ENCODE results near the gene CNTNAP1. TPM values are rescaled to one million over a fixed set of nuclear protein-coding genes. Genes with fewer than 3 reads are reported as not detected.

The CNTNAP1 gene
- total and polyA plus RNA-seq, 9 of the 15 experiments (the other 6 are each of a cell fraction or from before 2014, with no cell fraction given) = 0.10 to 1.8 (median 0.62) TPM

DNA sequence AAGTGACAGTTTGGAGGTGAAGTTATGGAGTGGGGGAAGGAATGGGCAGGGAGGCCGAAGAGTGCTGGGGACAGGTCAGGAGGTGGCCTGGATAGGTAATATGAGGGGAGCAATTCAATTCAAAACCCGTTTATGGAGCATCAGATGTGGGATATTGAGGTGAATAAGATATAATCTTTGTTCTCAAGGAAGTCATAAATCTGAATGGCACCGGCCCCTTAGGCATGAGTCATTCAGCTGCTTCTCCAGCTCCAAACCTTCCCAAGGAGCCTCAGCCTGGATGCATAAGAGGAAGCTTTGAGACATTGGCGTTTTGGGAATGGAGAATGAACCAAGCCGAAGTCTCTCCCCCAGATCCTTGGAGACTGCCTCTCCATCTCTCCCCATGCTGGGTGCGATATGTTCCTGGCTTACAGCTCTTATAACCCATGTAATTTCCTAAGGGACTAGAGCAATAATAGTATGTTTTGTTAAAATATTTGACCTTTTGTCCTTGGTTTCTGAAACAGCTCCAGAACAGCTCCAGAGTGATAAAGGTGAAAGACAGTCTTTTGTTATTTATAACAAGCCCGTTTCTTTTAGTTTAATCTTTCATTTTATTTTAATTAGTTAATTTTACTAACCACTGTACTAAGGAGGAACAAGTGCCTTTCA is 21.5 kb upstream of the CNTNAP1 start (continued):
- TF ChIP-seq, protein P1, sequence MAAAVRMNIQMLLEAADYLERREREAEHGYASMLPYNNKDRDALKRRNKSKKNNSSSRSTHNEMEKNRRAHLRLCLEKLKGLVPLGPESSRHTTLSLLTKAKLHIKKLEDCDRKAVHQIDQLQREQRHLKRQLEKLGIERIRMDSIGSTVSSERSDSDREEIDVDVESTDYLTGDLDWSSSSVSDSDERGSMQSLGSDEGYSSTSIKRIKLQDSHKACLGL (CRISPR knock-in tag; IDR thresholded peaks at IDR 0.05; ENCODE audit: borderline replicate concordance, poor library complexity, severe bottlenecking) = no peak
- TF ChIP-seq HDAC2 (IDR thresholded peaks at IDR 0.05) = peak; percentile 75
- no peak for TF ChIP-seq TCFL5 (CRISPR knock-in tag; conservative IDR thresholded peaks at IDR 0.05)
- peak; percentile 46; the same call in 1 of the 2 replicates for TF ChIP-seq NFE2 (IDR thresholded peaks at IDR 0.05; ENCODE audit: low read depth)
- TF ChIP-seq, protein P2, sequence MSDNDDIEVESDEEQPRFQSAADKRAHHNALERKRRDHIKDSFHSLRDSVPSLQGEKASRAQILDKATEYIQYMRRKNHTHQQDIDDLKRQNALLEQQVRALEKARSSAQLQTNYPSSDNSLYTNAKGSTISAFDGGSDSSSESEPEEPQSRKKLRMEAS (CRISPR knock-in tag; IDR thresholded peaks at IDR 0.05) = no peak
- peak; percentile 99 for TF ChIP-seq MEIS2 (IDR thresholded peaks at IDR 0.05; ENCODE audit: partially characterized antibody)
- peak; percentile 43; the same call in 1 of the 2 replicates for TF ChIP-seq SOX6 (IDR thresholded peaks at IDR 0.05)
- no peak for TF ChIP-seq POLR2H (tag; IDR thresholded peaks at IDR 0.05; ENCODE audit: low read depth)
- TF ChIP-seq SMARCC2 (IDR thresholded peaks at IDR 0.05; ENCODE audit: low read depth) = peak; percentile 82
- TF ChIP-seq ZFP36 (IDR thresholded peaks at IDR 0.05; ENCODE audit: low read depth, low read length, partially characterized antibody) = no peak
- peak in 1 of 2 experiments; percentile 43; a peak in 1 of 4 replicates for TF ChIP-seq KDM1A (IDR thresholded peaks at IDR 0.05)
- peak; percentile 53; the same call in 1 of the 2 replicates for TF ChIP-seq TRIM28 (IDR thresholded peaks at IDR 0.05)
- TF ChIP-seq, protein P3, sequence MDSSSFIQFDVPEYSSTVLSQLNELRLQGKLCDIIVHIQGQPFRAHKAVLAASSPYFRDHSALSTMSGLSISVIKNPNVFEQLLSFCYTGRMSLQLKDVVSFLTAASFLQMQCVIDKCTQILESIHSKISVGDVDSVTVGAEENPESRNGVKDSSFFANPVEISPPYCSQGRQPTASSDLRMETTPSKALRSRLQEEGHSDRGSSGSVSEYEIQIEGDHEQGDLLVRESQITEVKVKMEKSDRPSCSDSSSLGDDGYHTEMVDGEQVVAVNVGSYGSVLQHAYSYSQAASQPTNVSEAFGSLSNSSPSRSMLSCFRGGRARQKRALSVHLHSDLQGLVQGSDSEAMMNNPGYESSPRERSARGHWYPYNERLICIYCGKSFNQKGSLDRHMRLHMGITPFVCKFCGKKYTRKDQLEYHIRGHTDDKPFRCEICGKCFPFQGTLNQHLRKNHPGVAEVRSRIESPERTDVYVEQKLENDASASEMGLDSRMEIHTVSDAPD (CRISPR knock-in tag; IDR thresholded peaks at IDR 0.05) = no peak
- peak in 1 of 2 experiments; percentile 43; a peak in 1 of 4 replicates for TF ChIP-seq HDAC1 (IDR thresholded peaks at IDR 0.05)
- 0 out of 2 replicates have a peak, but pooled peaks have one; percentile 19 for TF ChIP-seq SMAD4 (CRISPR knock-in tag; conservative IDR thresholded peaks at IDR 0.05)
- peak; percentile 83 for TF ChIP-seq ARID1B (IDR thresholded peaks at IDR 0.05)
- peak; percentile 71 for TF ChIP-seq ZEB2 (IDR thresholded peaks at IDR 0.05)
- no peak for TF ChIP-seq XRCC3 (IDR thresholded peaks at IDR 0.05)
- TF ChIP-seq, protein P4, sequence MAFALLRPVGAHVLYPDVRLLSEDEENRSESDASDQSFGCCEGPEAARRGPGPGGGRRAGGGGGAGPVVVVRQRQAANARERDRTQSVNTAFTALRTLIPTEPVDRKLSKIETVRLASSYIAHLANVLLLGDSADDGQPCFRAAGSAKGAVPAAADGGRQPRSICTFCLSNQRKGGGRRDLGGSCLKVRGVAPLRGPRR (CRISPR knock-in tag; IDR thresholded peaks at IDR 0.05) = no peak
- TF ChIP-seq NUFIP1 (IDR thresholded peaks at IDR 0.05; ENCODE audit: partially characterized antibody) = no peak
- TF ChIP-seq, protein P5, sequence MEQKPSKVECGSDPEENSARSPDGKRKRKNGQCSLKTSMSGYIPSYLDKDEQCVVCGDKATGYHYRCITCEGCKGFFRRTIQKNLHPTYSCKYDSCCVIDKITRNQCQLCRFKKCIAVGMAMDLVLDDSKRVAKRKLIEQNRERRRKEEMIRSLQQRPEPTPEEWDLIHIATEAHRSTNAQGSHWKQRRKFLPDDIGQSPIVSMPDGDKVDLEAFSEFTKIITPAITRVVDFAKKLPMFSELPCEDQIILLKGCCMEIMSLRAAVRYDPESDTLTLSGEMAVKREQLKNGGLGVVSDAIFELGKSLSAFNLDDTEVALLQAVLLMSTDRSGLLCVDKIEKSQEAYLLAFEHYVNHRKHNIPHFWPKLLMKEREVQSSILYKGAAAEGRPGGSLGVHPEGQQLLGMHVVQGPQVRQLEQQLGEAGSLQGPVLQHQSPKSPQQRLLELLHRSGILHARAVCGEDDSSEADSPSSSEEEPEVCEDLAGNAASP (IDR thresholded peaks at IDR 0.05) = no peak
- no peak for TF ChIP-seq MEF2A (IDR thresholded peaks at IDR 0.05; ENCODE audit: control insufficient read depth, low read depth, low read length)
- TF ChIP-seq ESRRA (IDR thresholded peaks at IDR 0.05; ENCODE audit: borderline replicate concordance, low read depth) = peak; percentile 95; the same call in 1 of the 2 replicates
- peak; percentile 96 for TF ChIP-seq FOSL1 (tag; conservative IDR thresholded peaks at IDR 0.05)
- peak in 1 of 2 experiments; percentile 49; a peak in 1 of 4 replicates for TF ChIP-seq TRIM24 (IDR thresholded peaks at IDR 0.05)
- no peak for TF ChIP-seq NR2C2 (CRISPR knock-in tag; IDR thresholded peaks at IDR 0.05)
- peak; percentile 41; the same call in 1 of the 2 replicates for TF ChIP-seq NR2C2 (tag; IDR thresholded peaks at IDR 0.05)
- TF ChIP-seq MTA1 (IDR thresholded peaks at IDR 0.05; ENCODE audit: borderline replicate concordance) = peak; percentile 52

All from K562 (cell line).